ENCODE results near the gene CAV2.

The CAV2 gene

DNA sequence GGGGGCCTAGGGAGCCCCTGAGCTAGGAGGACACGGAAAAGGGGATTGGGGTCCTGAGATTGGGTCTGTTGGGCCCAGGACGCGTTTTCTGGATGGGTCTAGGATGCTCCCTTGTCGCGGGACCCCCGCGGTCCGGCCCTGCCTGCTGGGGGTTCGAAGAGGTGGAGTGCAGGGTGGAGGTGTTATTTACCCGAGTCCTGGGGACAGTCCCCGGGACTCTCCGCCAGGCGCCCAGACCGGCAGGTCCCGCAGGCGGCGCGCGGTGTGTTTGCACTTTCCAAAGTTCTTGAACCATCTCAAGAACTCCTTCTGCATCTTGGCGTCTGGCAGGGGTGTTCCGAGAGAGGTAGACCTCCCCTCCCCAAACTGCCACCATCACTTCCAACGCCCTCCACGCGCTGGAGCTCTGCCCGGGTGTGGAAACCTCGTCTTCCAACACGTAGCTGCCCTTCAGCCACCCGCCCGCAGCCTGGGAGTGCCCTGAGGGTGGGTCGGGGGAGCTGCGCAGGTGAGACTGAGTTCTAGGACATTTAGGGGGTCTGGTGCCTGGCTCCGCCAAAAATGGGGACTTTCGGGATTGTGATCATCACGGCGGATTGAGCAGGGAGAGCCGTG, 25.9 kb downstream of the CAV2 start:
- DNase-seq = no peak

- peak; percentile 30 to 61 for DNase-seq
These were observed 26.6 kb downstream of the CAV2 start for GRCh38 chr7:116525913-116526861.

DNA sequence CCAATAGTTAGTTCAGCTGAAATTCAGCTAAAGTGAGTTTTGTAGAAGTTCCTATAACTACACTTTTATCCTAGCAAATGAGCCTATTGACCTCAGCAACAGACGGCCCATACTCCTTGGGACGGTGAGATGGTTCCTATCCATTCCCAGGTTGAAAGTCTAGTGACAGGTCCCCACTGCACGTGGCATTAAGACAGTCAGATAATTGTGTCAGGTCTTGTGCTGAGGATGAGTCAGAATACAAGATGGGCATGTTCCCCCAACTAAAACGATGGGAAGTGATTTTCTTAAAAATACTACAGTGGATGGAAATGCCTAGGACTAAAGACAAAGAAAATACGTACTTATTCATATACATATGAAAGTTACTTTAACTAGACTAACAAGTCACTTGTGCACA, 27.4 kb downstream of the CAV2 start:
- no peak for DNase-seq

DNA sequence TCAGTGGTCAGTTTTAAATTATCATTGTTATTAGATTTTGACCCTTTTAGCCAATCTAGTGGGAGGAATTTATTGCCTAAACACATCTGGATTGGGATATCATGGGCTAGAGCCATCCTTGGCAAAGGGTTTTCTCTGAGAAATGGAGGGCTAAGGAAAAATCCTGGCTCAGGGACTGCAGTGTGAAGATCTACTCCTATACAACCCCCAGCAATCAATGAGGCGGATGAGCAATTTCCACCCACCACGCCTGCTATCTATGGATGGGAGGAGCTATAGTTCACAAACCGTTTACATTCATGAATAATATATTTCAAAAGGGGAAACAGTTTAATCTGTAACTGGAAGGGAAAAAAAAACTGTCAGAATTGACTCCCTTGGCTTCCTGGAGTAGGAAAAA, 28.0 kb downstream of the CAV2 start:
- no peak for DNase-seq

DNA sequence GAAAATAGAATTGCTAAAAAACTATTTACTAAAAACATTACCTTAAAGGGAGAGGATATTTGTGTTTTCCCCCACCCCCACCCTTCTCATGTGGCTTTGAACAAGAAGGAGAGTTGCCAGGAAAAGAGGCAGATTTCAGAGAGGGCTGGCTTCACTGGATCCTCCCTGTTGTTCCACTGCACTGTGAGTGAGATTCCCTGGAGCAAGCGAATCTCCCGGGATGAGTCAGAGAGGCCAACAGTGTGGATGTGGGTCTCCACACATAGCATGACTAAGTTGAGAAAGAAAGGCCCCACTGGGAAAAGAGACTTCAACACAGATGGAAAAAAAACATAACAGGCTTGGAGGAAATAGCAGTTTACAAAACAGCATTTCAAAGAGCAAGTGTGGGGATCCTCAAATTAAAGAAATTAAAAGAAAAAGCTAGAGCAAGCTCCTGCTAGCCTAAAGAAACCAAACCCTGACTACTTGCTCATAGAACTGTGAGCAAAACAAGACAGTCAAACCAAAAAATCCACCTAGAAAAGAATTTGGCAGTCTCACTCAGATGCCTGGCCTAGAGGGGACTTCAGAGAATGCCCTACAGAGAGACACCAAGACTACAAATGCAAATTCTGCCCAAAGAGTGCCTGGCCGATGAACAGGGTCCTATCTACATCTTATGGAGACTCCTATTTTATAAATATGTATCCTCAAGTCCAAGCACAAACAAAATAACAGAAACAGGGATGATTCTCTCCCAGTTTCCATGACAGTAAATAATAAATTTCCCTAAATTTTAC, 28.7 kb downstream of the CAV2 start:
- no peak for DNase-seq

DNA sequence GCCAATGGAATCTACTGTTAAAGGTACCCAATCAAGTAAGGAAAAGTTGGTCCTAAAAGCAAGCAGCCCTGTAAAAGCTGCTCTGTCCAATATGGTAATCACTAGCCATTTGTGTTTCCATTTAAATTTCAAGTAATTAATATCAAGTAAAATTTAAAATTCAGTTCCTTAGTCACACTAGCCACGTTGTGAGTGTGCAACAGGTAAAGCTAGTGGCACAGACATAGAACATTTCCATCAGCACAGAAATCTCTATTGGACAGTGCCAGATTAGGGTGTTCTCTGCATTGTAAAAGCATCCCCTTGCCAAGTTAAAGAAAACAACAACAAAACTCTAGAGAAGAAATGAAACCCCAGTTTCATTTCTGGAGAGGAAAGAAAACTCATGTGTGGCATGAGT, 29.7 kb downstream of the CAV2 start:
- DNase-seq = no peak

DNA sequence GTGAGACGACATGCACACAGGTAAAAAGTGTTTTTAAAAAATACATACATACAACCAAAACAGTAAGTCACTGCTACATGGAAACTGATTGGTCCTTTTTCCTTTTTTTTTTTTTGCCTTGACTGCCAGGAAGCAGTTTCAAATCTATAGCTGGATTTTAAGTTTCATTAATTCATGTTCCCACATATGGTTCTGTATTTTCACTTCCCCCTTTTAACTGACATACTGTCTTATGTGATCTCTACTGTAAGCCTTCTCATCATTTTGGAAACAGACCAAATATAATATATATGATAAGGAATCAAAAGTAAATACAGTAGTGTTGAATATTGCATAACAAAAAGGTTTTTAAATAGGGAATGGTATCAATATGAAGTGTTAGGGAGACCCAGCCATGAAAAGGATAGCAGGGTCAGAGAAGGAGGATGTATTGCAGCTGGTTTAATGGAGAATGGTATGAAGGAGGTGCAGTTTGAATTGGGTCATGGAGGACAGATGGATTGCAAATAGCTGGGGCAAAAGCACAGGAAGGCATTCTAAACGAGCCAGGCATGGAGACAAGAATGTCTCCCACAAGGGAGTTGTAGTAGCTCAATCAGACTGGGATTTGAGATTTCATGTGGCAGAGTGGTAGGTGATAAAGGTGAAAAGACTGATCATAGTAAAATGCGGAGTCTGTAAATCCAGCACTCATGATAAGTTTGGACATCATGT, 30.7 kb downstream of the CAV2 start:
- DNase-seq = no peak

- no peak for DNase-seq
These were observed 32.7 kb downstream of the CAV2 start for GRCh38 chr7:116532102-116532688.

GRCh38 chr7:116534790-116535189, 35.3 kb downstream of the CAV2 start:
- DNase-seq = no peak

DNA sequence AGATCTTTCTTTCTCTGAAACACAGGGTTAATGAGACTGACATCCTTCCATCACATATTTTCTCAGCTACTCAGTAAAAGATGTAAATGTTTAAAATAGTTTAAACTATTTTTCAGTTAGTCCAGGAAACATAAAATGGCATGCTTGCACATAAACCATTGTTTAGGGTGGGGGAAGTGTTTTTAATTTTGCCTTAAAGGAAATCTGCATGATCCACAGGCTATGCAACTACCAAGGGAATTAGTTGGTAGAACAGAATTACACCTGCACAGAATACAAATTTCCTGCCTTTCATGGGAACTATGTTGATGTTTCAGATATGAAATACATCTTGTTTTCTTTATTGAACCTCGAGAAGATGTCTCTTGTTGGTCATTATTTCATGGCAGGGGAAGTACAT, 35.9 kb downstream of the CAV2 start:
- no peak for DNase-seq

DNA sequence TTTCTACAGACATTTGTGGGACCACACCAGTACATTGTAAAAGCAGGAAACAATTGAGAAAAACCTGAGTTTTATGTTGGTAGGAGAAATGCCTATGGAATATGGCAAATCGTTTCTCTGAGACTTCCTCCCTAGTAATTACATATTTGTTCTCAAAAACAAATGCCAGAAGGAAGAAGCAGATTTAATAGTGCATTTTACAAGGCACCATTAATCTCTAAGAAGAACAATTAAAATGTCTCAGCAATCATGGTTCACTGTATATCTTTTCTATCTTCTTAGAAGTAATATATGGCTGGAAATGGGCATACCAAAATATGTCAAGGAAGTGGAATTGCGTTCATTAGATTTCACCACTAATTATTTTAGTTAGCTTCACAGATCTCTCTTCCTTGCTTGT, 38.6 kb downstream of the CAV2 start:
- no peak for DNase-seq

GRCh38 chr7:116539879-116540278, 40.3 kb downstream of the CAV2 start:
- no peak for DNase-seq

GRCh38 chr7:116540743-116541142, 41.2 kb downstream of the CAV2 start:
- DNase-seq = no peak

- no peak for DNase-seq
These were observed 42.4 kb downstream of the CAV2 start for GRCh38 chr7:116541951-116542350.

DNA sequence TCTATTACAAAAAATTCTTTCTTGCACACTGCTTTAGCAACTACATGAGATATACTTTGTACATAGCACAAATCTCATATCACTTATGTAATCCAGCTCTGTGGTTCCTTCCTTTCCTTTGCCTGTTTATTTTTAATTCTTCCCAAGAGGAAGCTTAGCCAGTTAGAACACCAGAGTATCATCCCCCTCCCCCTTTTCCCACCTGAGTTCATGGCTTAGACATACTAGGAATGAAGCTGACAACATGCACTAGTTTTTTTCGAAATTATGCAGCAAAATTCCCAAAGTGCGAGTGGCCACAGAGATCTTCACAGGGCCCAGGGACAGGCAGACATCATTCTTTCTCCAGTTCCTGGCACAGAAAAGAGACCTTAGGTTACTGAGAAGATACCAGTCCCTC, 43.1 kb downstream of the CAV2 start:
- no peak for DNase-seq

DNA sequence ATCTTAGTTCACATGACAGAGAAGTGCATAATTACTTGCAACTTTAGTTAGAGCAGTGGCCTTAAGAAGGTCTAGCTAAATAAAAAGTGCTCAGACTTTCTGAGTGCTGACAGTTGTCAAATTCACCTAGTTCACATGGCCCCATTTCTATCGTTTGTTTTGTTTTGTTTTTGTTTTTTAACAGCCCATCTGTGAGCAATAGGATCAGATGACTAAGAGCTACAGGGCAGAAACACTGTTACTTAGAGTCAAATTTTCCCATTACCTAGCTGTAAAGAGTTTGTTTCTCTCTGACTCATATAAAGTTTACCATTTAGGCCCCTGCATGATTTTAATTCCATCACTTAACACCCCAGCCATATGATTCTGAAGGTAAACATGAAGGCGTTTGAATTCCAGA, 44.1 kb downstream of the CAV2 start:
- no peak for DNase-seq

GRCh38 chr7:116544487-116544886, 44.9 kb downstream of the CAV2 start:
- no peak for DNase-seq

- no peak for DNase-seq
These were observed 46.0 kb downstream of the CAV2 start for GRCh38 chr7:116545411-116545993.

DNA sequence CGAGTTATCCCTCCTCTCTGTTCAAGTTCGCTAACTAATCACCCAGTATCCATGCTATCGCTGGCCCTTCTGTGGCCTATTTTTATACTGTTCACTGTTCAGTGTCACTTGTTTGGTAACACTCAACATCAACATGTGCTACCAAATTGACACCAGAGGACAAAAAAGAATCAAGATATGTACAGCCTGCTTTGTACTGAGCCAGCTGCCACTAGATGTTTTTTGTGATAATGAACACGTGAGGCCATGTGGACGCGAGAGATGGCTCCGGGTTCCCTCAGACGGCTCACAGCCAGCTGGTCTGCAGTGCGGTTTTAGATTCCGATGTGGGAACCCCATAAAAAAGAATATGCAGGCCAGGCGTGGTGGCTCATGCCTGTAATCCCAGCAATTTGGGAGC, 46.5 kb downstream of the CAV2 start:
- DNase-seq = no peak

- no peak for DNase-seq
These were observed 47.4 kb downstream of the CAV2 start for GRCh38 chr7:116546916-116547315.

DNA sequence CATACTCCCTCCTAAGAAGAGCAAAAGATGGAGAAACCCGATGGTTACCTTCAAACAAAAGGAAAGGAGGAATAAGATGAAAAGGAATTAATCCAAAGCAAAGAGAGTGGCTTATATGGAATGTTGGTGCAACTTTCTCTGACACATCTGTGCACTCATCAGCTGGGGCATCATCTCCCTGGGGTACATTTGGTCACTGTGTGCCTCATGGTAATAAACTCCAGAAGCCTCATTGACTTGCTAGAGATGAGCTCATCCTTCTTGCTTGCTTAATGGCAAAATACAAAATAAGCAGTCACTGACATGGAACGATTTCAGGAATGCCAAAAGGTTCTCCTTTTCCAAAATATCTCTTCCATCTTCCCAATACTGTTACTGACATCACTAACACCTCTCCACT, 47.8 kb downstream of the CAV2 start:
- no peak for DNase-seq

GRCh38 chr7:116548506-116548905, 49.0 kb downstream of the CAV2 start:
- no peak for DNase-seq

All from NCI-H1930 (cell line).